Psoas muscle (tissue), 8 donors: ENCODE data around the gene CLIC3. TPM values are rescaled to one million over a fixed set of nuclear protein-coding genes. Genes with fewer than 3 reads are reported as not detected.

ENCODE experiments used
- ATAC-seq, 4 donors: fragments of 200-7000 bp; cut with Tn5 transposase; one replicate each; pipeline ENCODE4 v1.9.1; 2020; ENCODE audit warnings: moderate library complexity in 3 of 4, mild to moderate bottlenecking in 2 of 4
- DNase-seq, 2 donors: peaks; one replicate each; pipeline ENCODE4 v3.0.0-alpha.2; 2020
- H3K27ac ChIP-seq: fragments of 200-600 bp; one replicate; pipeline ENCODE4 v1.8.0; 2022
- H3K27me3 ChIP-seq, 3 donors: fragments of 200-600 bp in 1 of 3; one replicate each; pipeline versions ENCODE4 v1.6.1 to v1.8.0; 2013 to 2022; ENCODE audit warnings: low read length in 2 of 3, mild to moderate bottlenecking in 2 of 3, moderate library complexity in 1 of 3; ENCODE audit not compliant: insufficient read depth in 3 of 3
- H3K36me3 ChIP-seq, 2 donors: fragments of 200-600 bp in 1 of 2; one replicate each; pipeline versions ENCODE4 v1.6.1 to v1.8.0; 2013 to 2022; ENCODE audit warnings: low read depth in 1 of 2, mild to moderate bottlenecking in 1 of 2, moderate library complexity in 1 of 2; ENCODE audit not compliant: insufficient read depth in 1 of 2
- H3K4me1 ChIP-seq: fragments of 200-600 bp; one replicate; pipeline ENCODE4 v1.8.0; 2022
- H3K4me3 ChIP-seq: fragments of 200-600 bp; one replicate; pipeline ENCODE4 v1.8.0; 2022; ENCODE audit warnings: mild to moderate bottlenecking
- H3K9me3 ChIP-seq: fragments of 200-600 bp; one replicate; pipeline ENCODE4 v1.8.0; 2022
- CTCF ChIP-seq: fragments of 200-600 bp; IDR thresholded peaks from one replicate; pipeline ENCODE4 v1.8.0; 2022; ENCODE audit warnings: antibody characterized with exemption
- WGBS, 3 donors: extraction: QIAGEN DNeasy Blood & Tissue Kit; methylation state at CpG; one replicate each; pipeline versions ENCODE4 v1.1.6 to v1.1.7; 2013; 5-methylcytosine and 5-hydroxymethylcytosine counted together
- intact Hi-C, 2 donors: fragments of 100-400 bp; cut with DNase I; formaldehyde crosslinking; loops; one replicate each; pipeline versions ENCODE4 v1.11.0 to v1.14.2; 2022
- polyA plus RNA-seq, 3 donors: library from polyadenylated mRNA; stranded (reverse); fragments of 200-250 nt; gene quantifications; one replicate each; pipeline ENCODE4 v1.2.3, GENCODE V29; 2013
- total RNA-seq, 4 donors: library from RNA; stranded (reverse); fragmentation: NEBNext Ultra II Directional in 2 of 4; extraction: Animal tissue kit (Norgen Biotek cat#: 25700) in 2 of 4; gene quantifications; one replicate each; pipeline versions ENCODE4 v1.2.1 to v1.2.4, GENCODE V29; 2021 to 2023
- donor health status: healthy with polysubstance abuse.
- donor health status: DM: no; HTN: no; CAD: no; lungs with moderate emphysema.
- donor health status: Bipolar disorder and iron deficiency.
- donor health status: healthy.
- donor health status: DM: yes; HTN: yes; CAD: no.
- donor health status: DM: no; HTN: no; CAD: no.
- donor health status: DM: no; HTN: no; CAD: no.
- donor health status: DM: yes; HTN: yes; CAD: no.

The CLIC3 gene
- total and polyA plus RNA-seq, 7 donors, result 0.38 to 0.94 (median 0.67) TPM; not detected in 1

- intact Hi-C loops, result no loop called here
- H3K4me1 ChIP-seq, result no peaks in the 10 kb centered on the region
- no peaks in the 10 kb centered on the region for H3K9me3 ChIP-seq
- H3K27ac ChIP-seq, result no peak overlapping the region
- no peak overlapping the region for H3K4me3 ChIP-seq
- no peak for DNase-seq
- no peak for TF ChIP-seq CTCF
- 83 to 91% (median 90%) methylated on average over 4 to 7 of the region's 7 CpGs for WGBS, 3 donors
- no peak for ATAC-seq
- H3K36me3 ChIP-seq, result no peaks in the 10 kb centered on the region
- H3K27me3 ChIP-seq, result peaks cover 0 to 5% (median 0%) of the 10 kb centered on the region in 3 donors
These were observed 37.9 kb downstream of the CLIC3 start for GRCh38 chr9:136958473-136958872.

- no peak overlapping the region for H3K4me3 ChIP-seq
- ATAC-seq (no peak), DNase-seq (no peak)
- H3K9me3 ChIP-seq, result no peaks in the 10 kb centered on the region
- no peaks in the 10 kb centered on the region for H3K4me1 ChIP-seq
- no peak for TF ChIP-seq CTCF
- WGBS, 3 donors, result 82 to 95% (median 85%) methylated on average over 6 of the region's 6 CpGs
- intact Hi-C loops, result no loop called here
- H3K27ac ChIP-seq, result no peak overlapping the region
- H3K36me3 ChIP-seq, result no peaks in the 10 kb centered on the region
- peaks cover 0 to 5% (median 0%) of the 10 kb centered on the region in 3 donors for H3K27me3 ChIP-seq
These were observed 38.5 kb downstream of the CLIC3 start for GRCh38 chr9:136957901-136958300.

- Histone ChIP-seq H3K27me3 (peaks cover 0 to 5% (median 0%) of the 10 kb centered on the region in 3 donors), H3K4me1 (no peaks in the 10 kb centered on the region), H3K36me3 (no peaks in the 10 kb centered on the region), H3K27ac (no peak overlapping the region), H3K9me3 (no peaks in the 10 kb centered on the region), H3K4me3 (no peak overlapping the region)
- ATAC-seq (no peak), DNase-seq (no peak)
- no peak for TF ChIP-seq CTCF
- intact Hi-C loops, result no loop called here
- 92 to 100% (median 100%) methylated on average over 1 of the region's 1 CpG for WGBS, 3 donors
These were observed 38.9 kb downstream of the CLIC3 start for GRCh38 chr9:136957461-136957860.

GRCh38 chr9:136956604-136957003 lies 39.8 kb downstream of the CLIC3 start:
- no peak for TF ChIP-seq CTCF

GRCh38 chr9:136955943-136956335 lies 40.4 kb downstream of the CLIC3 start:
- intact Hi-C loops, result no loop called here
- no peak for ATAC-seq
- WGBS, 3 donors, result 88 to 96% (median 93%) methylated on average over 9 of the region's 9 CpGs
- TF ChIP-seq CTCF, result no peak
- Histone ChIP-seq H3K9me3 (no peaks in the 10 kb centered on the region), H3K4me1 (no peaks in the 10 kb centered on the region), H3K4me3 (no peak overlapping the region), H3K36me3 (no peaks in the 10 kb centered on the region), H3K27me3 (peaks cover 0 to 5% (median 0%) of the 10 kb centered on the region in 3 donors), H3K27ac (no peak overlapping the region)
- no peak for DNase-seq

More at GRCh38 chr9:136956604-136957003, 39.8 kb downstream of the CLIC3 start:
- no peaks in the 10 kb centered on the region for H3K9me3 ChIP-seq
- DNase-seq, result no peak
- H3K4me1 ChIP-seq, result no peaks in the 10 kb centered on the region
- no peak for ATAC-seq
- intact Hi-C loops, result no loop called here
- 96 to 98% (median 98%) methylated on average over 4 of the region's 4 CpGs for WGBS, 3 donors
- no peaks in the 10 kb centered on the region for H3K36me3 ChIP-seq
- H3K4me3 ChIP-seq, result no peak overlapping the region
- H3K27ac ChIP-seq, result no peak overlapping the region
- peaks cover 0 to 5% (median 0%) of the 10 kb centered on the region in 3 donors for H3K27me3 ChIP-seq
